SU-DHL-6 (cell line): ENCODE results near the gene PODN.

Experiments used
- H2AFZ ChIP-seq: fragments of 200-600 bp; sonication (generic); 2 replicates; pipeline ENCODE4 v1.6.1; 2014; ENCODE audit warnings: low read depth, mild to moderate bottlenecking, moderate library complexity, mixed read lengths, antibody characterized with exemption, low read length; ENCODE audit not compliant: severe bottlenecking
- H3F3A ChIP-seq: fragments of 200-600 bp; shearing (Covaris generic); 2 replicates; pipeline ENCODE4 v1.6.0; 2016; ENCODE audit warnings: antibody characterized with exemption, mild to moderate bottlenecking; ENCODE audit not compliant: insufficient read depth
- H3K27ac ChIP-seq: fragments of 200-600 bp; sonication (generic); 2 replicates; pipeline ENCODE4 v1.5.1; 2016; ENCODE audit warnings: low read depth, mild to moderate bottlenecking, low read length, moderate library complexity, mixed read lengths
- H3K27me3 ChIP-seq: fragments of 200-600 bp; sonication (generic), shearing (Covaris generic); 2 replicates; pipeline ENCODE4 v1.6.0; 2014; ENCODE audit warnings: mild to moderate bottlenecking, low read length
- H3K36me3 ChIP-seq: fragments of 200-600 bp; sonication (generic); 2 replicates; pipeline ENCODE4 v1.6.1; 2014; ENCODE audit warnings: mild to moderate bottlenecking, low read length, mixed read lengths
- H3K4me2 ChIP-seq: fragments of 300-600, 200-600 bp; shearing (Covaris generic), sonication (generic); 2 replicates; pipeline ENCODE4 v1.6.0; 2014; ENCODE audit warnings: low read length, low read depth, mild to moderate bottlenecking; ENCODE audit not compliant: poor library complexity, severe bottlenecking
- H3K4me3 ChIP-seq: fragments of 200-600 bp; sonication (generic); 2 replicates; pipeline ENCODE4 v1.5.1; 2014; ENCODE audit warnings: antibody characterized with exemption, low read length, mild to moderate bottlenecking, mixed read lengths; ENCODE audit not compliant: insufficient read depth, poor library complexity, severe bottlenecking
- H3K79me2 ChIP-seq: fragments of 200-600 bp; sonication (generic); 2 replicates; pipeline ENCODE4 v1.6.1; 2014; ENCODE audit warnings: mild to moderate bottlenecking, low read length, moderate library complexity; ENCODE audit not compliant: insufficient read depth
- H3K9ac ChIP-seq: fragments of 200-600 bp; sonication (generic); 2 replicates; pipeline ENCODE4 v1.7.0; 2014; ENCODE audit warnings: mild to moderate bottlenecking, low read length
- H3K9me2 ChIP-seq: fragments of 200-600 bp; sonication (generic); replicated peaks from 2 replicates; pipeline ENCODE4 v1.6.1; 2014; ENCODE audit warnings: low read length; ENCODE audit not compliant: insufficient read depth
- H3K9me3 ChIP-seq: fragments of 200-600 bp; sonication (generic); 2 replicates; pipeline ENCODE4 v1.6.1; 2014; ENCODE audit warnings: low read length, mixed read lengths; ENCODE audit not compliant: insufficient read depth
- H4K20me1 ChIP-seq: fragments of 200-600 bp; sonication (generic); 2 replicates; pipeline ENCODE4 v1.6.1; 2014; ENCODE audit warnings: low read depth, mild to moderate bottlenecking, antibody characterized with exemption, low read length, moderate library complexity, mixed read lengths
- EZH2phosphoT487 ChIP-seq: fragments of 200-600 bp; sonication (generic), shearing (Covaris generic); conservative IDR thresholded peaks from 2 replicates; pipeline ENCODE4 v1.6.1; 2018; ENCODE audit warnings: mild to moderate bottlenecking, antibody characterized with exemption, low read length, moderate library complexity, mixed read lengths
- TF ChIP-seq, protein P1 (sequence below): fragments of 200-600 bp; sonication (generic); IDR thresholded peaks from one replicate; pipeline ENCODE4 v1.5.1; 2017; ENCODE audit warnings: antibody characterized with exemption, mild to moderate bottlenecking, low read length, moderate library complexity; ENCODE audit not compliant: insufficient read depth, poor library complexity, severe bottlenecking

Gene PODN

DNA sequence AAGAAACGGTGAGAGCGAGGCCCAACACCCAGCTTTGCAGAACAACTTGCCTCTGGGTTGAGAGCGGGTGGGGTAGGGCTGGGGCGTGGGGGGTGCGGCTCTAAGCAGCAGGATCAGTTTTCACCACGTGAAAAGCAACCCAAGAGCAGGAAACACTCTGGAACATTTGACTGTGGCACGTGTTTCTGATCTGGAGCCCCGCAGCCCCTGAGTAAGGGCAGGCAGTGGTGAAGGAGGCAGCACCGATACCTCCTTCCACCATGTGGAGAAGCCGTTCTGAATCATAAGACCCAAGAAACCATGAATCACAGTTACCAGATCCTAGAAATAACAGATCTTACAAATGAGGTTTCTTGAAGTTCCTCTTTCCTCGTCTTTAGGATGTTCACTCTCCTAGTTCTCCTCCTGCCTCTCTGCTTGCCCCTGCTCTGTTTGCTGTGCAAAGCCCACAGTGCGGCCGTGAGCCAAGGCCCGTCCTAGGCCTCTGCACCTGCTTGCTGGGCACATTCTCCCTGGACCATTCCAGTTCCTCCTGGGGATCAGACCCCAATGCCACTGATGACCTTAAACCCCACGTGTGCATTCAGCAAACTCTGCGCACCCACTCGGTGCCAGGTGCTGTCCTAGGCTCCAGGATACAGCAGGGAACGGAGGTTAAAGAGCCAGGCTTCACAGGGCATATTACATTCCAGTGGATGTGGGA is 48.5 kb downstream of the PODN start:
- Histone ChIP-seq H3K27me3 (no peaks in the 10 kb centered on the region), H3K36me3 (no peaks in the 10 kb centered on the region), H3F3A (no peaks in the 10 kb centered on the region), H3K4me3 (no peak overlapping the region), H3K9me3 (no peaks in the 10 kb centered on the region), H3K9ac (no peak overlapping the region), H2AFZ (no peak overlapping the region), H3K9me2 (no peaks in the 10 kb centered on the region), H4K20me1 (no peaks in the 10 kb centered on the region), H3K27ac (no peak overlapping the region), H3K79me2 (no peaks in the 10 kb centered on the region), H3K4me2 (no peak overlapping the region)
- no peak for TF ChIP-seq EZH2phosphoT487
- TF ChIP-seq, protein P1, sequence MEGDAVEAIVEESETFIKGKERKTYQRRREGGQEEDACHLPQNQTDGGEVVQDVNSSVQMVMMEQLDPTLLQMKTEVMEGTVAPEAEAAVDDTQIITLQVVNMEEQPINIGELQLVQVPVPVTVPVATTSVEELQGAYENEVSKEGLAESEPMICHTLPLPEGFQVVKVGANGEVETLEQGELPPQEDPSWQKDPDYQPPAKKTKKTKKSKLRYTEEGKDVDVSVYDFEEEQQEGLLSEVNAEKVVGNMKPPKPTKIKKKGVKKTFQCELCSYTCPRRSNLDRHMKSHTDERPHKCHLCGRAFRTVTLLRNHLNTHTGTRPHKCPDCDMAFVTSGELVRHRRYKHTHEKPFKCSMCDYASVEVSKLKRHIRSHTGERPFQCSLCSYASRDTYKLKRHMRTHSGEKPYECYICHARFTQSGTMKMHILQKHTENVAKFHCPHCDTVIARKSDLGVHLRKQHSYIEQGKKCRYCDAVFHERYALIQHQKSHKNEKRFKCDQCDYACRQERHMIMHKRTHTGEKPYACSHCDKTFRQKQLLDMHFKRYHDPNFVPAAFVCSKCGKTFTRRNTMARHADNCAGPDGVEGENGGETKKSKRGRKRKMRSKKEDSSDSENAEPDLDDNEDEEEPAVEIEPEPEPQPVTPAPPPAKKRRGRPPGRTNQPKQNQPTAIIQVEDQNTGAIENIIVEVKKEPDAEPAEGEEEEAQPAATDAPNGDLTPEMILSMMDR, result no peak

DNA sequence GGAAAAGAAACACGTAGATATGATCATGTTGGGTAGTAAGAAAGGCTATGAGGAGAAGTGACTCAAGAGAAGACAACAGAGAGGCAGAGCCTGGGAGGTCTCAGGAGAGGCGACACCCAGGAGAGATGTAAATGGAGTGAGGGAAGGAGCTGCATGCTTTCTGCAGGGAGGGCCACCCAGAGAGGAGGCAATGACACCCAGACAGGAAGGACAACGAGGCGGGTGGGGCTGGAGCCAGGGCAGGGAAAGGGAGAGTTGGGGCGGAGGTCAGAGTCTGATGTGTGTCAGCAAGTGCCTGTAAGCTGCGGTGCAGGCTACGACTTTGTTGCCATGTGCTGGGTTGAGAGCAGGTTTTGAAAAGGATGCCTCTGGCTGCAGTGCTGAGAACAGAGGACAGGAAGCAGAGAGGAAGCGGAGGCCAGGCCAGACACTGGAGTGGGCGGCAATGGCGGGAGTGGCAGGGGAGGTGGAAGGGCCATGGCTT is 49.1 kb downstream of the PODN start:
- Histone ChIP-seq H2AFZ (no peak overlapping the region), H3K36me3 (no peaks in the 10 kb centered on the region), H4K20me1 (no peaks in the 10 kb centered on the region), H3K4me3 (no peak overlapping the region), H3F3A (no peaks in the 10 kb centered on the region), H3K9me2 (no peaks in the 10 kb centered on the region), H3K4me2 (no peak overlapping the region), H3K27ac (no peak overlapping the region), H3K9ac (no peak overlapping the region), H3K27me3 (no peaks in the 10 kb centered on the region), H3K79me2 (no peaks in the 10 kb centered on the region), H3K9me3 (no peaks in the 10 kb centered on the region)
- TF ChIP-seq EZH2phosphoT487, result no peak
- TF ChIP-seq, protein P1, result no peak

DNA sequence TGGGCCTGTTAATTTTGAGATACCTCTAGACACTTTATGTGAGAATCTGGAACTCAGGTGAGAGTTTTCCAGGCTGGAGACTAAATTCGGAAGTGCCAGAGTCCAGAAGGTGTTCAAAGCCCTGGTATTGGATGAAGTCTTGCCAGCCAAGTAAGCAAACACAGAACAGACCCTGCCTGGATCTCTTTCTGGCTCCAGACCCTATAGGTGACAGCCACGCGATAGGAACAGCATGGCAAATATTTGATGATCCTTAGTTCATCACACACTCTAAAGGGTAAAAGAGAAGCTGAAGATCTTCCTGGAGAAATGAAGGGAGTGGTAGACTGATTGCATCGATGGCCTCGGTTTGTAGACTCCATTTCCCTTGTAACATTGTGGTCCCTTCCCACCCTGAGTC is 49.7 kb downstream of the PODN start:
- Histone ChIP-seq H3K4me2 (no peak overlapping the region), H3K27me3 (no peaks in the 10 kb centered on the region), H3K4me3 (no peak overlapping the region), H3K9ac (no peak overlapping the region), H3K27ac (no peak overlapping the region), H2AFZ (no peak overlapping the region), H3K9me2 (no peaks in the 10 kb centered on the region), H3K79me2 (no peaks in the 10 kb centered on the region), H3F3A (no peaks in the 10 kb centered on the region), H3K9me3 (no peaks in the 10 kb centered on the region), H4K20me1 (no peaks in the 10 kb centered on the region), H3K36me3 (no peaks in the 10 kb centered on the region)
- TF ChIP-seq, protein P1, result no peak
- no peak for TF ChIP-seq EZH2phosphoT487
